Mucosa of descending colon (tissue), 3 donors: ENCODE data around the gene UBALD1. TPM values are rescaled to one million over a fixed set of nuclear protein-coding genes. Genes with fewer than 3 reads are reported as not detected.
"Not testable (repeated sequence)": the region's sequence is repeated elsewhere in the genome, so short reads cannot be mapped to it uniquely, and the experiment has no call there.

Experiments used
- ATAC-seq: fragments of 200-7000 bp; cut with Tn5 transposase; one replicate; pipeline ENCODE4 v1.9.1; 2020; ENCODE audit warnings: mild to moderate bottlenecking, moderate library complexity
- DNase-seq, 3 donors: peaks; one replicate each; pipeline ENCODE4 v3.0.0-alpha.2; 2020
- H3K36me3 ChIP-seq: fragments of 200-600 bp; one replicate; pipeline ENCODE4 v1.8.0; 2021; ENCODE audit warnings: low read depth, mild to moderate bottlenecking
- H3K4me1 ChIP-seq: fragments of 200-600 bp; one replicate; pipeline ENCODE4 v1.8.0; 2021; ENCODE audit warnings: low read depth, mild to moderate bottlenecking
- H3K4me3 ChIP-seq: fragments of 200-600 bp; one replicate; pipeline ENCODE4 v1.8.0; 2021; ENCODE audit warnings: mild to moderate bottlenecking
- H3K9me3 ChIP-seq: fragments of 200-600 bp; one replicate; pipeline ENCODE4 v1.8.0; 2021; ENCODE audit warnings: mild to moderate bottlenecking
- CTCF ChIP-seq: fragments of 200-600 bp; IDR thresholded peaks from one replicate; pipeline ENCODE4 v1.8.0; 2022; ENCODE audit warnings: antibody characterized with exemption, mild to moderate bottlenecking
- intact Hi-C, 2 donors: fragments of 100-400 bp; cut with DNase I in 1 of 2; cut with micrococcal nuclease in 1 of 2; formaldehyde crosslinking; loops; one replicate each; pipeline versions ENCODE4 v1.11.0 to v1.11.1; 2022; cut with DNase I, micrococcal nuclease
- total RNA-seq, 3 donors: library from RNA; stranded (reverse); fragmentation: NEBNext Ultra II Directional in 2 of 3; extraction: Animal tissue kit (Norgen Biotek cat#: 25700) in 2 of 3; gene quantifications; one replicate each; pipeline versions ENCODE4 v1.2.1 to v1.2.4, GENCODE V29; 2021 to 2023
- donor health status: DM: no; HTN: no; CAD: no; lungs with moderate emphysema.
- donor health status: DM: no; HTN: no; CAD: no.
- donor health status: DM: no; HTN: yes; CAD: no.

The UBALD1 gene
- total RNA-seq, 3 donors from 2014 or later, result 21.3 to 38.8 (median 22.5) TPM

GRCh38 chr16:4574919-4575705, 39.6 kb downstream of the UBALD1 start:
- no peaks in the 10 kb centered on the region for H3K9me3 ChIP-seq
- no peak for TF ChIP-seq CTCF
- no peaks in the 10 kb centered on the region for H3K4me1 ChIP-seq
- DNase-seq (no peak), ATAC-seq (no peak)
- intact Hi-C loops, result no loop called here
- H3K4me3 ChIP-seq, result no peak overlapping the region
- H3K36me3 ChIP-seq, result no peaks in the 10 kb centered on the region

- ATAC-seq, H3K4me3 ChIP-seq, intact Hi-C loops: not testable (repeated sequence)
Observed at GRCh38 chr16:4573926-4574325, 40.8 kb downstream of the UBALD1 start.

GRCh38 chr16:4572715-4573114, 42.0 kb downstream of the UBALD1 start:
- no peaks in the 10 kb centered on the region for H3K9me3 ChIP-seq
- intact Hi-C loops, result no loop called here
- no peaks in the 10 kb centered on the region for H3K36me3 ChIP-seq
- H3K4me1 ChIP-seq, result no peaks in the 10 kb centered on the region
- DNase-seq (no peak), ATAC-seq (no peak)
- TF ChIP-seq CTCF, result no peak
- H3K4me3 ChIP-seq, result no peak overlapping the region

More at GRCh38 chr16:4573926-4574325, 40.8 kb downstream of the UBALD1 start:
- not testable (repeated sequence) for H3K36me3 ChIP-seq, DNase-seq, H3K4me1 ChIP-seq, H3K9me3 ChIP-seq

GRCh38 chr16:4570688-4571321, 43.9 kb downstream of the UBALD1 start:
- intact Hi-C loops, result no loop called here
- no peaks in the 10 kb centered on the region for H3K36me3 ChIP-seq
- H3K9me3 ChIP-seq, result no peaks in the 10 kb centered on the region
- H3K4me3 ChIP-seq, result no peak overlapping the region
- ATAC-seq (no peak), DNase-seq (no peak)
- TF ChIP-seq CTCF, result no peak
- H3K4me1 ChIP-seq, result no peaks in the 10 kb centered on the region

GRCh38 chr16:4570086-4570485, 44.6 kb downstream of the UBALD1 start:
- H3K4me1 ChIP-seq, result no peaks in the 10 kb centered on the region
- no peak for TF ChIP-seq CTCF
- DNase-seq, result no peak
- H3K4me3 ChIP-seq, result no peak overlapping the region
- intact Hi-C loops, result no loop called here
- ATAC-seq, result no peak
- H3K36me3 ChIP-seq, result no peaks in the 10 kb centered on the region
- H3K9me3 ChIP-seq, result no peaks in the 10 kb centered on the region

GRCh38 chr16:4566144-4566543, 48.5 kb downstream of the UBALD1 start:
- intact Hi-C loops, result no loop called here
- no peaks in the 10 kb centered on the region for H3K4me1 ChIP-seq
- H3K9me3 ChIP-seq, result no peaks in the 10 kb centered on the region
- no peak for TF ChIP-seq CTCF
- H3K4me3 ChIP-seq, result no peak overlapping the region
- no peak for DNase-seq
- H3K36me3 ChIP-seq, result no peaks in the 10 kb centered on the region
- no peak for ATAC-seq
